GM11168 (cell line): ENCODE results near the gene F2RL1.
"Not testable (repeated sequence)": the region's sequence is repeated elsewhere in the genome, so short reads cannot be mapped to it uniquely, and the experiment has no call there.

Source experiments
- in situ Hi-C: fragments of 300-500 bp; cut with MboI; formaldehyde crosslinking; loops from one replicate; pipeline ENCODE4 v1.12.0; 2022; ENCODE audit warnings: low sequenced_read_pairs; ENCODE audit not compliant: unreplicated experiment

The F2RL1 gene

DNA sequence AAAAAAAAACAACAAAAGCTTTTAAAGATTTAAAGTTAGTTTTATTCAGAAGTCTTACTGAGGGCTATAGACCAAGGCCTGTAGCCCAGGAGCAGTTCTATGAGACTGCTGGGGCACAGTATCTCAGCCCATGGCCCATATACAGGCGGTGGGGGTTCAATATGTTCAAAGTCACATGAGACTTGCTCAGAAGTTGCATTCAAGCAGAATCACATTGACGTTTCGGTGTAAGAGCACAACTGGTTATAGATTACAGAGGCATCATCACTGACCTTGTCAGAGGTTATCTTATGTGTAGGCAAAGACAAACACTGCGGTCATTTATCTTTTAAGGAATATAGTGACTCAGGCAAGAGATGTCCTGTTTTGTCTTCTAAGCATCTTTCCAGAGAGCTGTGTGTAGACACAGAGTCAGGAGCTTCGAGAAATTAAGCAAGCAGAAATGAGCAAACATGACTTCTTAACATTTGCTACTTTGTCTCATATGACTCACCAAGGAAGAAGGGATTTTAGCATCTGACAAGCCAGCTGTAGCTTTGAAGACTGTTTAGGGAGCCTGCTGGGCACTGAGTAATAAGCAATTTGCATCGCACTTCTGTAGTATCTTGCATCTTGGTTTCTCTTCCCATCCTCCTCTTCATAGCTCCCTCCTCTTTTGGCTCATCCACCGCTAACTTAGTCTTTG lies 12.9 kb upstream of the F2RL1 start:
- in situ Hi-C loops, result no loop called here

DNA sequence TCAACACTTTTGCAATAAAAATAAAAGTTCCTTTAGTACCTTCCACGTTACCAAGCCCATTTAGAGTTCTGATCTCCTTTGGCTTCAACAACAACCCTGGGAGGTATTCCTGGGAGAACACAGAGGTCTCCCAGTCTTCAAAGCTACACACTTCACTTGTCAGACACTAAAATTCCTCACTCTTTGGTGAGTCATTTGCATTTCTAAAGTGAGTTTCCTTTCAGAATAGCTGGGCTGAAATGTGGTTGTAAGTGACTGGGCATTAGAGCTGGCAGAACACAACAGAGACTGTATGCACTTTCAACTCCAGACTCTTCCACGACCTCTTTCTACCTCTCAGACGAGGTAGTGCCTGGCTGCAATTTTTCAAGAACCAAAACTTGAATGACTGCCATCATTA lies 11.5 kb upstream of the F2RL1 start:
- in situ Hi-C loops, result no loop called here

DNA sequence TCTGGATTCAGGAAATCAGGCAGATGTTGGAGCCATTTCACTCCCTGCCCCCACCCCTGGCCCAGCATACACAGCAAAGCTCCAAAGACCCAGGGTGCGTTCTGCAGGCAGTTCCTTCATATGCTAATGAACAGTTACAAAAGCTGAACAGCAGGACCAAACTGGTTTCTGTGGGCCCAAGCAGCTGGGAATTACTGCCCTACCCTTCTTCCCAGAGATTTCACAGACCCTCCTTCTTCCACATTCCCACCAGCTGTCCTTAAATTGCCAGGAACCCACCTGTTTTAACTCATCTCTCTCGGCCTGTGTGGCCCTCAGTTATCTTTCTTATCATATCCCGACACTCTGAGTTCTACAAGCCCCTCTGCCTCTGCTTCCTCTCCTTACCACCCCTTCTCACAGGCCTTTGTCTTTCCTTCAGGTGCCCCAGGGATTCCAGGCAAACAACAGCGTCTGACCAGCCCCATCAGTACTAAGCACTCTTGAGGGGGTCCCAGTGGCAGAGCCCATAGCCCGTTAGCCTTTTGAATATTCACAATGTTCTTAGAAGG lies 10.6 kb upstream of the F2RL1 start:
- in situ Hi-C loops, result no loop called here

DNA sequence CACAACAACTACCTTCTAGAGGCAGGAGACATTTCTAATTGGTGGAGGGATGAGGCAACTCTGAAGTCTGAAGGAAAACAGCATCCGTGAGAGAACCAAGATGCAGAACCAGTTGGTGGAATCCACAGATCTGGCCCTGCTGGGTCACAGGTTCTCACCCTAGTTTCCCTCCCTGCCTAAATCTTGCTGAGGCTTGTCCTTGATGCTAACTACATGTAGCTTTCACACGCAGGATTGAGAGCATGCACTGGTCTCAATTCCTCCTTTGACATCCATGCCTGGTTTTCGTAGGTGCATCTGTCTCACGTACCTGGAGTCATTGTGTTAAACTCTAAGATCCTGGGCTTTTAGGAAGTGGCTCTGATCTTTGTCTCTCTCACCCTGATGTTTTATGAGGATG lies 9.7 kb upstream of the F2RL1 start:
- in situ Hi-C loops, result no loop called here

DNA sequence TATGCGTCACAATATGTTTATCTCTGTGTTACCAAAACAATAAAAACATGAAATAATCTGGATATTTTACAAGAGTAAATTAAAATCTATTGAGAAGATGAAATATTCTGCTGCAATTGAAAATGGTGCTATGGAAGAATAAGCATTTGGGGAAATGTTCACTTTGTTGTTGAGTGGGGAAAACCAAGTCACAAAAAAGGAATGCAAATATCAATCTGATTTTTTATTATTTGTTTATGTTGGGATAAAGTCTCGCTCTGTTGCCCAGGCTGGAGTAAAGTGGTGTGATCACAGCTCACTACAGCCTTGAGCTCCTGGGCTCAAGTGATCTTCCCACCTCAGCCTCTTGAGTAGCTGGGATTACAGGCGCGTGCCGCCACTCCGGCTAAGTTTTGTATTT lies 8.6 kb upstream of the F2RL1 start:
- in situ Hi-C loops, result no loop called here

DNA sequence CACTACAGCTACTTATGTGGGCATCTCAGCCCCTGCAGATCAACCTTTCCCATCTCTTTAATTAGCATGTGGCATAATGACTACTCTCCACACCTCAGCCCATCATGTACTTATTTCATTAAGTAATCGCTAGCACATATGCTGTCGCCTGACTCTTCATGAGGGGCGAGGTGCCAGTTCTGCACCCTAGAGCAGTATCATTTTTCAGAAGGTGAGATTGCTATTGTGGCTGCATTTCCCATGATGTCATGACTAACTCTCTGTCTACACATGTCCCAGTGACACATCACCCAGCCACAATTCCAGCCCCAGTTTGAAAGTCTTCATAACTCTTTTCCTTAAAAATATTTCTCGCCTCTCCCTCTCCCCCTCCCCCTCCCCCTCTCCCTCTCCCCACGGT lies 7.6 kb upstream of the F2RL1 start:
- in situ Hi-C loops, result no loop called here

DNA sequence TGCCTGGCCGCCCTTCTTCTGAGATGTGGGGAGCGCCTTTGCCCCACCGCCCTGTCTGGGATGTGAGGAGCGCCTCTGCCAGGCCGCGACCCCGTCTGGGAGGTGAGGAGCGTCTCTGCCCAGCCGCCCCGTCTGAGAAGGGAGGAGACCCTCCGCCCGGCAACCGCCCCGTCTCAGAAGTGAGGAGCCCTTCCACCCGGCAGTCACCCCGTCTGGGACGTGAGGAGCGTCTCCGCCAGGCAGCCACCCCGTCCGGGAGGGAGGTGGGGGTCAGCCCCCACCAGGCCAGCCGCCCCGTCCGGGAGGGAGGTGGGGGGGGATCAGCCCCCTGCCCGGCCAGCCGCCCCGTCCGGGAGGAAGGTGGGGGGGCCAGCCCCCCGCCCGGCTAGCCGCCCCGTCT lies 6.6 kb upstream of the F2RL1 start:
- in situ Hi-C loops, result not testable (repeated sequence)

DNA sequence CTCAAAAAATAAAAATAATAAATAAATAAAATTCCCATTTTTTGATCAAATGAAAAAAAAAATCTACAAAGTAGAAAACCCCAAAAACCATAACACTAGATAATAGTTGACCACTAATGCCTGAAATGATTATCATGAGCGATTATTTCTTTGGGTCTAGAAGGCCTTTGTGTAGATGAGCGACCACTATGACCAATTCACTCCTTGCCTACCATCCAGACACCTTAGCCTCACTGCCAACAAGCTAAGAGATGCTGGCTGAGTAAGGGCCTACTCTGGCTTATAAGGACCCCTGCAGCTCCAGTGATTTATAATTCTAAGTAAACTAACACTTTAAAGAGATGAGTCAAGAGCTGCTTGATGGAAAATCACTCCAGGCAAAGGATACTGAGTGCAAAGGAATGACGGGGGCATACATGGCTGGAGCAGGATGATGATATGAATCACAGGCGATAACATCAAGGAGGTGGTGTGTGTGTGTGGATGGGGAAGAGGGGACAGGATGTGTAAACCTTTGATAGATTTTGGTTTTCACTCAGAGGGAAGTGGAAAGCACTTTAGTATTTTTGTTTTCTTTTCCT lies 4.8 kb upstream of the F2RL1 start:
- in situ Hi-C loops, result no loop called here

DNA sequence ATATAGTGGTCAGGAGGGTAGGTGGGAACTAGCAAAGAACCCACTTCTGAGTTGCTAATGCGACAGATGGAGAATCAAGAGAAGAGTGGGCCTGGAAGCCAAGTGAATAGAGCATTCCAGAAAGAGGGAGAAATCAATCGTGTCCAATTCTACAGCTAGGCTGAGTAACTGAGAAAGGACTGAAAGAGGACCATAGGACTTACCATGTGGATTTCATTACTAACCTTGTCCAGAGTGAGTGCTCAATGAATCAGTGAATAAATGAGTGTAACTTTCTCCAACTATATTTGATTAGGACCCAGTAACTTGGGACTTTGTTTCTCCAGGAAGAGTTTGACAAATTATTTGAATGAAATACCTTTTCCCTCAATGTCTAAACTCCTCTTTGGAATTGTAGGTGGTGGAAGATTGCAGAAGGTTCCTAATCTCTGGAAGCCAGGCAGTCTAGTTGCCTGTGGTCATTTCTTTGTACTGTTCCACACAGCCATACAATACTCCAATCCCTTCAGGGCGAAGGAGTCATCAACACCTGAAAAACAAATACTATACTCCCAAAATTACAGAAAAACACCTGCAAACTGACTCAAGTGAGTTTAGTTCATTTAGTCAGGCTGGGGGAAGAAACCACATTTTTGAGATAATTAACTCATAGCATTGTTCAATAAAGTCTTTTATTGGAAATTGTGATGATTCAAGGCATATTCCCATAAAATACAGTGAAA lies 2.6 kb upstream of the F2RL1 start:
- in situ Hi-C loops, result no loop called here

DNA sequence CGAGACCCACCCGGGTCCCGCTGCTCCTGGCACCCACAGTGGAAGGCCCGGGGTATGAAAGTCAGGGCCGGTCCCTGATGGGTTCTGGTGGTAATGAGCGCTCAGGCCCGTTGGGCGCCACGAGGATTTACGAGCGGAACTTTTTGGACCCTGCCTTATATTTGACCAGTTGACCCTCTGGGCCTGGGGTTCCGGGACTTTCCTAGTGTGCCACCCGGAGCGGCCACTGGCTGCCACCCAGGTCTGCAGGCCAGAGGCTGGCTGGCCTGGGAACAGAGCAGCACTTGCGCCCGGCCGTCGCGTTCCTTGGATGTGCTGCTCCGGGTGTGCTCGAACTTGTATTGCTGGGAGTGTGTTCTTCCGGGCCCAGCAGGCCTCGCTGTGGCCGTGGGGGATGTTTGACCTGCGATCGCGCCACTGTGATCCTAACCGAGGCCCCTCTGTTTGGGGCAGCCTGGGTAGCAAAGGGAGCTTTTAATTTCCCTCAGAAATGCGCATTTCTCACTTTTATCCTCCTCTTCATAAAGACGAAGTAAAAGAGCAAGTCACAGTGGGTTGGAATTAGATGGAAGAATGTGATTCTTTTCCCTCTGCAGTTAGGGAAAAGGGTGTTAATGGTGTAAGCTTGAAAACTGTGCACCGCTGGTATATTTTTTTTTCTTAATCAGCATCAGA lies 1.2 kb downstream of the F2RL1 start:
- in situ Hi-C loops, result no loop called here

DNA sequence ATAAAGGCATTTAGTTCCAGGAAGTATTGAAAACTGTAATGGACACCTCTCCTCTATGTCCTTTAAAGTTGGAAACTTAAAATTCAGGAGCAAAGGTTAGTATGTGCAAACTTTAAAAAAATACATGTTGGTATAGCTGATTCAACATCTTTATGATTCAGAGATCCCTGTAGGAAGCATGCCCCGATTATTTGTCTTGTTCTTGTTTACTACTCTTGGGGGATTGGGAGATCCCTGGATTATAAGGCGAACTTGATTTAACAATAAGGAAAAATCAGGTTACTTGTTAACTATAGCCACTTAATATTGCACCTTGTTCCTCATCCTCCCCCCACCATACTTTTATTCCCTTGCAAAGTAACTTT lies 1.7 kb downstream of the F2RL1 start:
- in situ Hi-C loops, result no loop called here

DNA sequence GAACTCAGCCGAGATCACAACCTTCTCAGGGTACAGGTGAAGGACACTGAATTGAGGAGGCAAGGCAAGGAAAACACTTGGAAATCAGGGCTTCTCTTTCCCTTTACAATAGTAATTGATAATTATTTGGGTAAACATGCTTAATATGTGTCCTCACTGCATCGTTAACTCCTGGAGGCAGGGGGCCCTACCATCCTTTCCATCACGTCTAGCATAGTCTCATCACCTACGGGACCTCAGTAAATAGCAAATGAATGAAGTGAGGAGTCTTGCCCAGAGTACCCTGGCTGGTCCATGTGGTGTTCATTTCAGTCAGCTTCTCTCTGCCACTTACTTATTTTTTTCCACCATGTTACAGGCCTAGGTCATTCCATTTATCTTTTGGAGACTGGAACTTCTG lies 2.3 kb downstream of the F2RL1 start:
- in situ Hi-C loops, result no loop called here

DNA sequence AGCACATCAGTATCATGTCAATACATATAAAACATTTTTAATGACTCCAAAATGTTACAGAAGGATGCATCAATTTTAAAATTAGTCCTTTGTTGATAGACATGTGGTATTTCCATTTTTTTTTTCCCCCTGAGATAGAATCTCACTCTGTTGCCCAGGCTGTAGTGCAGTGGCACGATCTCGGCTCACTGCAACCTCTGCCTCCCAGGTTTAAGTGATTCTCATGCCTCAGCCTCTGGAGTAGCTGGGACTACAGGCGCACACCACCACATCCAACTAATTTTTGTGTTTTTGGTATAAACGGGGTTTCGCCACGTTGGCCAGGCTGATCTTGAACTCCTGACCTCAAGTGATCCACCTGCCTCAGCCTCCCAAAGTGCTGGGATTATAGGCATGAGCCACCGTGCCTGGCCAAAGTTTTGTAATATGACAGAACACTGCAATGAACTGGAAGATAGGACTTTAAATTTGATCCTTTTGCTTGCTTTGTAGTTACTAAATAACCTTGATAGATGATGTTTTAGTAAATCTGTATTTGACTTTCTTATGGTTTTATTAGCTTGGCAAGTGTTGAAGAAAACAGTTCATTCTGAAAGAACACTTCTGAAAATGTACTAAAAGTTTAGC lies 3.4 kb downstream of the F2RL1 start:
- in situ Hi-C loops, result not testable (repeated sequence)

DNA sequence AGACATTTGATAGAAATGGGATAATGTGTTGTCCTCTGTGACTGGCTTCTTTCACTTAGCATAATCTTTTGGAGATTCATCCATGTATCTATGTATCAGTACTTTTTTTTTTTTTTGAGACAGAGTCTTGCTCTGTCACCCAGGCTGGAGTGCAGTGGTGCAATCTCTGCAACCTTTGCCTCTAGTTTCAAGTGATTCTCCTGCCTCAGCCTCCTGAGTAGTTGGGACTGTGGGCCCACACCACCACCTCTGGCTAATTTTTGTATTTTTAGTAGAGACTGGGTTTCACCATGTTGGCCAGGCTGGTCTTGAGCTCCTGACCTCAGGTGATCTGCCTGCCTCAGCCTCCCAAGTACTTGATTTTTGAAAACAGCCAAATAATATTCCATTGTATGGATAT lies 7.6 kb downstream of the F2RL1 start:
- in situ Hi-C loops, result not testable (repeated sequence)

DNA sequence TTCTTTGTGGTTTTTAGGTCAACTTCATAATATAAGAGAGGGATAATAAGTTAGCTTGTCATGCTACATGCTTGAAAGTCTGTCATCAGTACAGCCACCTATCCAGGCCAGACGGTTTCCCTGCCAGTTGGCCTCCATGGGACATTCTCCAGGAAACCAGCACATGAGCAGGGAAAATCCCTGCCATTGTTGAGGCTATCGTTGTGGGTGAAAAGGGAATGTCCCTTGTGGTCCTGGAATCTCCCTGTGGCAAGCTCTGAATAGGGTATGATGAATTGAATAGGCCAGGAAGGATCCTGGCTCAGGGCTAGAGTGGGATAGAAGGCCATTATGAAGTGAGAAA lies 12.3 kb downstream of the F2RL1 start:
- in situ Hi-C loops, result no loop called here

DNA sequence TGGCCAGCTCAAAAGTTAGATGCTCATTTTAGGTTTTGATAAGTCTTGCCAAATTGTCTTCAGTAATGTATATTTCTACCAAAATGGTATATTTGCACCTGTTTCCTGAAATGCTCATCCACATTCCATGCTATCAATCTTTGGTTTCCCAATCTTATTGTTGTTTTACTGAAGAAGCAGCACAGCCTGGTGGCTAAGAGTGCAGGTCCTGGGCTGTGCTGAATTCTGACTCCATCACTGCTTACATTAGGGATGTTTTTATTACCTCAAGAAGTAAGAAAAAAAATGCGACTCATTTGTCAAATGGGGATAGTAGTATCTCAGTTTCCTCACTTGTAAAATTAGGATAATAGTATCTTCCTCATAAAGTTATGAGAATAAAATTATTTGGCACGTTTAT lies 17.4 kb downstream of the F2RL1 start:
- in situ Hi-C loops, result no loop called here

DNA sequence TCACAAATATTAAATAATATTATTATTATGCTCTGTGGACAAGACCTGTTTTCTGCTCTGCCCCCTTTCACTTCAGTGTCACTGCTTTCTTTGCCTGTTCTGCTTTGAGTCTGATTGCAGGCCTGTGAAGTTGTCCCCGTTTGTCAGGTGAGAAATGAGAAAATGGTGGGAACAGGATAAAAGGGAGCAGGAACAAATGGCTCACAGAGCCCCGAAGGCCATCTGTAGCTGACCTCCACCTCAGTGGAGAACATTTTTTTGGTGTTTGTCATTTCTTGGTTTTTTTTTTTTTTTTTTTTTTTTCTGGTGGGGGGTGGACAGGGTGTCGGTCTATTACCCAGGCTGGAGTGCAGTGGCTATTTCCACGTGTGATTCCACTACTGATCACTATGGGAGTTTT lies 17.8 kb downstream of the F2RL1 start:
- in situ Hi-C loops, result no loop called here

DNA sequence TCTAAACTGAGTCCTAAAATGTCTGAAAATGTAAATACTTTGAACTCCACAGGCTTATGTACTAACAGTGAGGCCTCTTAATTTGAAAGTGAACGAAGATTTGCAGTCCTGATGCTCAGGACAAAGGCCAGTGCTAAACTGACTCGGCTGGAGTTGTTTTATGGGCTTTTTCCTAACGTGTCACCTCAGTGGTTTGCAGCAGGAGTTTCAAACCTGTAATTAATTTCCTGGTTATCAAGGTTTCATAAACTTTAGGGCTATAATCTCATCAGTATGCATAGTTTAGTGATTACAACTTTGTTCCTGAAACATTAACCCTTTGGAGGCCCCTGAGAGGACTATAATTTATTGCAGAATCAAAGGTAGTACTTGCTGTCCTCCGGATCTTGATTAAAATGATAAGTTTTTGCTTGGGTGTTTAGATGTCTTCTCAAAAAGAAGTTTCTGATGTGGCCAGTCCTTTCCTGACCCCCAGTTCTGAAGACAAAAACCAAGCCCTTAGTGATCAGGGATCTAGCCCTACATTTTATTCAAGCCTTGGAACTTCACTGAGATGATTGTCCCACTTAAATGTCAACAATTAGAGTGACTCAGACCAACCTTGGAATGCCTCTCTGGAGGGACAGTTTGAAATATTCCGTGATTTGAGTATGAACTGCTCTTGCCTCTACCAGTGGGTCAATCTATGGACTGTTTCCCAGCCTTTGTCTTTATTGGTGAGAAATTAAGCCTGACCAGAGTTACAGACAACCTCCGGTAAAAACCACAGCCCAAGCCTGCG lies 19.8 kb downstream of the F2RL1 start:
- in situ Hi-C loops, result no loop called here

DNA sequence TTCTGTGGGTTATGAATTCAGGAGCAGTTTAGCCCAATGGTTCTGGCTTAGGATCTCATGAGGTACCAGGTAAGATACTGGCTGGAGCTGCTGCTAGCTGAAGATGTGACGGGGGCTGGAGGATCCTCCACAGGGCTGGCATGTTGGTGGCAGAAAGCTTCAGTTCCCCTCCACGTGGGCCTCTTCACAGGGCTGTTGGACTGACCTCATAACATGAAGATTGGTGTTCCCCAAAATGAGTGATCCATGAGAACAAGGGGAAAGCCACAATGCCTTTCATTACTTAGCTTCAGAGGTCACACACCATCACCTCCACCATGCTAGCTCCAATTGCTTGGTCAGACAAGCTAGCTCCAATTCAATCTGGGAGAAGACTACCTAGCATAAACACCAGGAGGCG lies 22.5 kb downstream of the F2RL1 start:
- in situ Hi-C loops, result no loop called here

DNA sequence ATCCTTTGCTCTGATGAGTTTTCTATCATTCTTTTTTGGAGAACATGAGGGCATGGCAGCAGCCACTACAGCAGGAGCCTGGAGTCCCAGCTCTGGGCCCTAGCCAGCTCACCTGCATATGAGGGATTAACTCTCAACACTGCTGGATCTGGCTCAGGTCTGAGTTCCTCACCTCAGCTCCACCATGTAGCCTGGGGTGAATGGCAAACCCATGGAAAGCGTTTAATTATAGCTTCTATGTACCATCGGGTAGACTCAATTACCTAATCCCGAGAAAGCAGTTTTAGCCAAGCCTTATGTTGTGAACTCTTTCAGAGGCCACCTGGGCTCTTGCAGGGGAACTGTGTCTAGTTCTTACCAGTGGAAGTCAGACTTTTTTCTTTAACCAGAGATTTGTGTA lies 27.1 kb downstream of the F2RL1 start:
- in situ Hi-C loops, result no loop called here
